ENCODE measurements around the gene CRMP1.

Gene CRMP1

DNA sequence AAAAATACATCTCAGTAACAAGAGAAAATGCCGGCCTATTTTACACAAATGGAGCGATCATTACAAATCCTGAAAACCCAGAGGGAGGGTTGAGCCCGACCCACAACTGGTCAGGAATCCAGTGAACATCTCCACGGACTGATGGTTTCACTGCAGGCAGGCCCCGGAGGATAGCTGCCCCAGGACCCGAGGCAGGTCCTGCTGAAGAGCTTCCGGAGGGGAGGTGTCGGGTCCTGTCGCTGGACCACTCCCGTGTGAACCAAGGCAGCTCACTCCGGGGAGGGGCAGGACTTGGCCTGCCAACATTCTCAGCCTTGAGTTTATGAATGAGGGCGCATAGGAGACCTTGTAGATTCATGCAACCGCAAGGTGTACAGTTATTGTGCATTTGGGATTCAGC lies 4.8 kb upstream of the CRMP1 start:
- H3K4me3 ChIP-seq: no peak overlapping the region
- no peaks in the 10 kb centered on the region for H3K36me3 ChIP-seq
- H4K20me1 ChIP-seq: peaks cover 0 to 21% (median 10%) of the 10 kb centered on the region in 11 experiments; a peak in 11 of 22 replicates
- H3K27ac ChIP-seq: no peak overlapping the region
- peak overlapping the region in 5 of 11 experiments; percentile 1 to 87 (median 82); a peak in 5 of 22 replicates for H3K4me2 ChIP-seq
- peaks cover 2 to 40% (median 9%) of the 10 kb centered on the region in 11 experiments for H3K27me3 ChIP-seq
- H3K4me1 ChIP-seq: peaks cover 35 to 94% (median 79%) of the 10 kb centered on the region in 10 experiments
- no peak overlapping the region for H3K9ac ChIP-seq
- H3K9me3 ChIP-seq (replicated peaks in 1 of 11): peaks cover 6 to 15% (median 9%) of the 10 kb centered on the region in 11 experiments; a peak in 21 of 22 replicates
- no peak for TF ChIP-seq Cebpa-rat (IDR thresholded peaks at IDR 0.05)

DNA sequence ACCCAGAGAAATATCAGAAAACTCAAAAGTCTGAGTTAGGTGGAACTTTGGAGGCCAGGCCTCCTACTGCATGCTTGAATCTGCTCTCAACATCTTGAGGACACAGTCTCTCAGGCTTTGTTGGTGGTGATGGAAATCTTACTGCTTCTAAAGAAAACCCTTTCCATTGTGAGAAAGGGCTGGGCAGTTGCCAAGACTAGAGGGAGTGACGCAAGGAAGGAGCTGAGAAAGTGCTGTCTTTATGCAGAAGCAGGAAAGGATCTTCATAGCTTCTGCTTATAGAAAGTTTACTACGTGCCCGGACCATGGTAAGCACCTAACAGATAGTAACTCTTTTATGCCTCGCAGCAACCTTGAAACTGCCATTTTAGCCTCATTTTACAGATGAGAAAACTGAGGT lies 2.4 kb upstream of the CRMP1 start:
- Histone ChIP-seq H3K4me1 (peaks cover 35 to 94% (median 78%) of the 10 kb centered on the region in 10 experiments), H4K20me1 (peaks cover 0 to 44% (median 18%) of the 10 kb centered on the region in 11 experiments; a peak in 15 of 22 replicates), H3K9me3 (replicated peaks in 1 of 11) (peaks cover 6 to 23% (median 9%) of the 10 kb centered on the region in 11 experiments; a peak in 21 of 22 replicates), H3K36me3 (no peaks in the 10 kb centered on the region), H3K4me2 (peak overlapping the region; percentile 1 to 99 (median 89); a peak in 18 of 22 replicates), H3K27ac (no peak overlapping the region), H3K4me3 (no peak overlapping the region), H3K27me3 (peaks cover 17 to 64% (median 24%) of the 10 kb centered on the region in 11 experiments), H3K9ac (no peak overlapping the region)
- no peak for TF ChIP-seq Cebpa-rat (IDR thresholded peaks at IDR 0.05)

GRCh38 chr4:5894266-5894665 lies 1.4 kb upstream of the CRMP1 start:
- Histone ChIP-seq H4K20me1 (peaks cover 0 to 54% (median 18%) of the 10 kb centered on the region in 11 experiments; a peak in 15 of 22 replicates), H3K4me1 (peaks cover 45 to 93% (median 77%) of the 10 kb centered on the region in 10 experiments), H3K4me3 (0 out of 20 replicates have a peak overlapping the region, but pooled peaks of 1 of the 10 experiments have one; percentile 8), H3K36me3 (no peaks in the 10 kb centered on the region), H3K9me3 (replicated peaks in 1 of 11) (peaks cover 6 to 23% (median 9%) of the 10 kb centered on the region in 11 experiments; a peak in 21 of 22 replicates), H3K27me3 (peaks cover 17 to 66% (median 24%) of the 10 kb centered on the region in 11 experiments), H3K9ac (peak overlapping the region in 2 of 11 experiments; percentile 21 to 23; a peak in 4 of 22 replicates), H3K27ac (peak overlapping the region in 2 of 11 experiments; percentile 6 to 14; a peak in 1 of 22 replicates), H3K4me2 (peak overlapping the region in 10 of 11 experiments; percentile 77 to 99 (median 90); a peak in 18 of 22 replicates)
- no peak for TF ChIP-seq Cebpa-rat (IDR thresholded peaks at IDR 0.05)

DNA sequence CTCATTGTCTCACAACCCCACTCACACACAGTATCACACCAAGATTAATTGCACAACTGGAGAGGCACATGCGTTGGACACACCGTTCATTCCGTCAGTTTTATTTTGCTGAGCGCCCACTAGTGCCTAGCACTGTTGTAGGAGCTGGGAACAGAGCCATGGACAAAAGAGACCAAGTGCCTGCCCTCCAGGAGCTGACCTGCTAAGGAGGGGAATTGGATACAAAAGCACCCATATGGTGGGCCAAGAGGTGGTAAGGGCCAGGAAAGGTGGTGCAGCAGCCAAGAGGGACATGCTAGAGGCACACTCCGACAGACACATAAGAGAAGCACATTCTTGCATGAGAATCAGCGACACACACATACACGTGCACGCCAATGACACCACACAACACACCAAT lies 705 bp upstream of the CRMP1 start:
- Histone ChIP-seq H3K4me1 (peaks cover 45 to 93% (median 77%) of the 10 kb centered on the region in 10 experiments), H4K20me1 (peaks cover 0 to 60% (median 18%) of the 10 kb centered on the region in 11 experiments; a peak in 15 of 22 replicates), H3K4me2 (peak overlapping the region; percentile 77 to 99 (median 89)), H3K27me3 (peaks cover 17 to 72% (median 24%) of the 10 kb centered on the region in 11 experiments), H3K36me3 (no peaks in the 10 kb centered on the region), H3K4me3 (peak overlapping the region in 5 of 10 experiments; percentile 45 to 62 (median 53); a peak in 9 of 20 replicates), H3K9ac (peak overlapping the region in 1 of 11 experiments; percentile 23; a peak in 1 of 22 replicates), H3K27ac (0 out of 22 replicates have a peak overlapping the region, but pooled peaks of 1 of the 11 experiments have one; percentile 6), H3K9me3 (replicated peaks in 1 of 11) (peaks cover 6 to 23% (median 9%) of the 10 kb centered on the region in 11 experiments; a peak in 21 of 22 replicates)
- TF ChIP-seq Cebpa-rat (IDR thresholded peaks at IDR 0.05): no peak

DNA sequence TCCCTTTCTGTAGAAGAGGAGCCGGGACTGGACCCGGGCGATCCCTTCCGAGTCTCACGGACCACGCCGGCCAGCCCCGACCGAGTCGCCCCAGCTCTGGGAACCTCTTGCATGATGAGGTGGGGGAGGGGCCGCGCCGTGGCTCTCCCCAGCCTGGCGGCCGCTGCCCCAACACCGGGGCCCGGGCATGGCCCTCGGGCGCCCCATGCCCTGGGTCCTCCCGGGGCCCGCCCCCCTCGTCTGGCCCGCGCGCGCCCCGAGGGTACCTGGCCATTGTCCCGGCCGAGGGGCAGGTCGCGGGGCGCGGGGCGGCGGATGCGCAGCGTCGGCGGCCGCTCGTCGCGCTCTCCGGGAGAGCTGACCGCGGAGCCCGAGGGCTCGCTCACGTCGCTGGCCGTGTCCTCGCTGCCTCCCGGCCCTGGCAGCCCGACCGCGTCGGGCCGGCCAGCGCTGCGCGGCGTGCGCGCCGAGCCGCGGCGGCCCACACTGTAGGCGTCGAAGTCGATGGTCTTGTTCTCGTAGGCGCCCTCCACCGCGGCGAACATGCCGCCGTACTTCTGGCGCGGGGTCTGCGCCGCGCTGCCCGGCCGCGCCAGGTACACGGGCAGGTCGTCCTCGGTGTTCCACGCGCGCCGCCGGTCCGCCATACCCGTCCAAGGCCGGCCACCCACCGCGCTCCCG lies 423 bp downstream of the CRMP1 start:
- H3K4me2 ChIP-seq: peak overlapping the region; percentile 77 to 99 (median 89)
- H3K4me1 ChIP-seq: peaks cover 50 to 83% (median 75%) of the 10 kb centered on the region in 10 experiments
- peaks cover 17 to 75% (median 24%) of the 10 kb centered on the region in 11 experiments for H3K27me3 ChIP-seq
- peaks cover 0 to 60% (median 19%) of the 10 kb centered on the region in 11 experiments; a peak in 15 of 22 replicates for H4K20me1 ChIP-seq
- no peak overlapping the region for H3K9ac ChIP-seq
- H3K4me3 ChIP-seq: peak overlapping the region in 5 of 10 experiments; percentile 9 to 55 (median 26); a peak in 3 of 20 replicates
- peaks cover 6 to 17% (median 8%) of the 10 kb centered on the region in 11 experiments; a peak in 21 of 22 replicates for H3K9me3 ChIP-seq (replicated peaks in 1 of 11)
- TF ChIP-seq Cebpa-rat (IDR thresholded peaks at IDR 0.05): no peak
- no peak overlapping the region for H3K27ac ChIP-seq
- no peaks in the 10 kb centered on the region for H3K36me3 ChIP-seq

DNA sequence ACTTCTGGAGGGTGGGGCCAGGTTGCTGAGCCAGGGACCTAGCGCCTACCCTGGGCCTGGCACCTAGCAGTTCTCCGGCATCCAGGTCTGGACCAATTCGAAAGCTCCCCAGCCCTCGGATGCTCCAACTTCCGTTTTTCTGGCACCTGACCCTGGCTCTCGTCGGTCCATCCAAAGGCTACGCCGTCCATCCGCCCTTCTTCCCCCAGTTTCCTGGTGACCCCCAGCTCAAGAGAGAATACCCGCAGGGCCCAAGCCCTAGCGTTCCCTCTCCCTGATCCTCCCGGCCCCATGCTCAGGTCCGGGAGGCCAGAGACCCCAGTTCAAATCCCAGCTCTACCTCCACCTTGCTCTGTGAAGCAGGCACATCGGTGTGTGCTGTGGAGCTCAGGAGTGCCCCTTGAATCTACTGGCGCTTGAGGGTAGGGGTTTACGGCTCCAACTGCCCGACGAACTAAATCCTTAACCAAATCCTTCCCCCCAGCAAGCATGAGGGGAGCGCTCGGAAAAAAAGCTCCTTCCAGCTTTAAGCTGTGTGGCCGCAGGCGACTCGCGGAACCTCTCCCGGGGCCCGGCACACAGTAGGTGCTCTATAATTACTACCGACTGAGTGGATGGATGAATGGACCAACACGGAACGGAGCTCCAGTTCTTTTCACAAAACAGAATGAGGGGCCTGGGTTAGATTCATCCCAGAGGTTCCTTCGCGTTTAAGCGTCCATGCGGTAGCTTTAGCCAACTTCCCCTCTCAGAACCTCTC lies 1.1 kb downstream of the CRMP1 start:
- Histone ChIP-seq H3K4me2 (peak overlapping the region in 9 of 11 experiments; percentile 17 to 99 (median 96); a peak in 13 of 22 replicates), H3K9me3 (replicated peaks in 1 of 11) (peaks cover 0 to 10% (median under 1%) of the 10 kb centered on the region in 11 experiments; a peak in 12 of 22 replicates), H3K36me3 (no peaks in the 10 kb centered on the region), H3K27me3 (peaks cover 17 to 73% (median 24%) of the 10 kb centered on the region in 11 experiments), H3K4me1 (peaks cover 57 to 88% (median 81%) of the 10 kb centered on the region in 10 experiments), H3K9ac (no peak overlapping the region), H3K27ac (no peak overlapping the region), H4K20me1 (peaks cover 0 to 66% (median 27%) of the 10 kb centered on the region in 11 experiments; a peak in 19 of 22 replicates), H3K4me3 (no peak overlapping the region)
- TF ChIP-seq Cebpa-rat (IDR thresholded peaks at IDR 0.05): no peak

DNA sequence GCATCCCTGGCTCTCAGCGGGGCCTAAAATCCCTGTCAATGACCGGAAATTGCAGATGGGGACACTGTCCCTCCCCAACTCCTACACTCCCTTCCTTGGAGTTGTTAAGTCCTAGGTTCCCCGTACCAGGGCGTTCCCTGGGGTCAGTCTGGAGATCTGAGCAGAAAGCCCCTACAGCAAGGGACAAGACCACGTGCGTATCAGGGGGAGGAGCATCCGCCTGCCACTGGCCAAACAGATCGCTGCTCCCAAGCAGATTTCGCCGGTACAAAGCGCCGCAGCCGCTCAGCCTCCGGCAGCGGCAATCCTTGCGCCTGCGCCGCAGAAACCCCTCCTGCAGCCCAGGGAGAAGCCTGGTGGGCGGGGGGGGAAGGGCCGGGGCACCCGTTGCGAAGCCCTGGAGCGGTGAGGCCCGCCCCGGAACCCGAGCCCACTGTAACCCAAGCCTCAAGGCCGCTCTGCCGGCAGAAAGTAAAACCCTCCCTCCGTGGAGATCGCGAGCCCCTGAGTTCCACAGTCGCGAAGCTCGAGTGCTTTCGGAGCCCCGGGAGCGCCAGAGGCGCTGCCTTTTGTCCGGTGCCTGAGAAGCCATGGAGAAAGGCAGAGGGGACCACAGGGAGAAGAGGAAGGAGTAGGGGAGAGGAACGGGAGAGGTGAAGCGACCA lies 2.7 kb downstream of the CRMP1 start:
- H3K4me1 ChIP-seq: peaks cover 57 to 89% (median 84%) of the 10 kb centered on the region in 10 experiments
- H4K20me1 ChIP-seq: peaks cover 0 to 77% (median 42%) of the 10 kb centered on the region in 11 experiments; a peak in 19 of 22 replicates
- peak overlapping the region; percentile 92 to 99 (median 97) for H3K4me2 ChIP-seq
- peak overlapping the region in 8 of 11 experiments; percentile 23 to 91 (median 56); a peak in 15 of 22 replicates for H3K27ac ChIP-seq
- H3K9ac ChIP-seq: peak overlapping the region in 8 of 11 experiments; percentile 50 to 94 (median 86); a peak in 16 of 22 replicates
- peaks cover 17 to 73% (median 24%) of the 10 kb centered on the region in 11 experiments for H3K27me3 ChIP-seq
- peak overlapping the region; percentile 45 to 97 (median 92) for H3K4me3 ChIP-seq
- peaks cover 0 to 9% (median 0%) of the 10 kb centered on the region in 11 experiments; a peak in 2 of 22 replicates for H3K9me3 ChIP-seq (replicated peaks in 1 of 11)
- no peak for TF ChIP-seq Cebpa-rat (IDR thresholded peaks at IDR 0.05)
- H3K36me3 ChIP-seq: no peaks in the 10 kb centered on the region

Measured in BLaER1 treated with 17β-estradiol and CSF1 and Interleukin-3, amounts not matched to agents 10 nM and 100 nM (cell line).